WTC11 (cell line): ENCODE measurements around the gene BIRC5.

Experiments
- ATF6 ChIP-seq: sonication (generic); formaldehyde crosslinking; IDR thresholded peaks from 2 replicates; pipeline ENCODE4 v1.8.1; 2023; ENCODE audit warnings: mild to moderate bottlenecking, missing genetic modification reagents
- NR3C1 ChIP-seq: sonication (generic); formaldehyde crosslinking; conservative IDR thresholded peaks from 2 replicates; pipeline ENCODE4 v1.8.1; 2023; ENCODE audit warnings: low read depth, mild to moderate bottlenecking, missing genetic modification reagents

- TF ChIP-seq NR3C1 = no peak
- no peak for TF ChIP-seq ATF6 (CRISPR knock-in tag)
These were observed 39.0 kb upstream of the BIRC5 start for GRCh38 chr17:78174870-78175642.
